Muscle layer of colon (tissue), 2 donors: Measurements from ENCODE around the gene ZFP36L1.
A peak's percentile ranks its signal among the peaks of the same experiment; 100 is the strongest.

Experiments
- H3K27ac ChIP-seq: one replicate; pipeline ENCODE4 v1.7.0; 2013; ENCODE audit warnings: low read depth, mild to moderate bottlenecking, low read length, moderate library complexity
- H3K27me3 ChIP-seq, 2 donors: one replicate each; pipeline ENCODE4 v1.7.0; 2013; ENCODE audit warnings: low read length in 2 of 2, mild to moderate bottlenecking in 2 of 2; ENCODE audit not compliant: insufficient read depth in 2 of 2, control insufficient read depth in 1 of 2
- H3K36me3 ChIP-seq: one replicate; pipeline ENCODE4 v1.7.0; 2013; ENCODE audit warnings: mild to moderate bottlenecking, low read length; ENCODE audit not compliant: insufficient read depth
- H3K4me1 ChIP-seq: one replicate; pipeline ENCODE4 v1.7.0; 2013; ENCODE audit warnings: mild to moderate bottlenecking, low read length; ENCODE audit not compliant: insufficient read depth
- H3K4me3 ChIP-seq, 2 donors: one replicate each; pipeline ENCODE4 v1.7.0; 2013; ENCODE audit warnings: low read length in 2 of 2, low read depth in 1 of 2, mild to moderate bottlenecking in 1 of 2, moderate library complexity in 1 of 2
- H3K9ac ChIP-seq: one replicate; pipeline ENCODE4 v1.7.0; 2013; ENCODE audit warnings: low read length
- H3K9me3 ChIP-seq: one replicate; pipeline ENCODE4 v1.7.0; 2013; ENCODE audit warnings: mild to moderate bottlenecking, low read length
- donor health status: abdominal sarcoma.
- donor health status: Adenocarcinoma of cecum.

ZFP36L1 gene

DNA sequence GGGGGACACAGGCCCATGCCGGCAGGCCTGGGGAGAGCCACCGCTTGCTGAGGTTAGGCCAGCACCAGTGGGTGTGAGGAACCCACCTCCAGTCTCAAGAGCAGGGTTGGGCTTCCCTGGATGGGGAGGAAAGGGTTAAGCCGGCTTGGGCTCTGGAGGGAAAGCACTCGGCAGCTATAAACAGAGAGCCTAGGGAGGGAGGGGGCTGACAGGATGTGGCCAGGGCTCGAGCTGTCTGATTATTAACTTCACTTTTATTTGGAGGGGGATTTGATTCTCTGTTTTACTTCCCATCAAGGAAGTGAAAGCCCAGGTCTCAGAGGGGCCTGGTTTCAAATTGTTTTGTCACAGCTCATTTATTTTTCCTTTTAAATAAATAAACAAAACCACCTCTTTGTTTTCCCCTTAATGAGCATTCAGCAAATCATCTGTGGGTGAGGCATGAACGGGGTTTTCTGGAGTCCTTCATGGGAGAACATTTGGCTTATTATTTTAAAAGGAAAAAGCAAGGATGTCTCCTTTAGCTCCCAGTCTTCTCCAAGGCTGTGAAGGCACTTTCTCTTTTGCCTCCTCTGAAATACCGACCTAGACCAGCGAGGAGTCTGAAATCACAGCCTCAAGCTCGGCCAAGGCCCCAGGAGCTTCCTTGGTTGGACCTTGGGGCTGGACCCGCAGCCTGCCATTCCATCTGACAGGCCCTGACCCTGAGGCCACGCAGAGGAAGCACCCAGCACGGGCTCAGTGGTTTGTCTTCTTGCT, 21.9 kb upstream of the ZFP36L1 start:
- peak overlapping the region; percentile 100 for H3K27ac ChIP-seq
- H3K9me3 ChIP-seq: no peaks in the 10 kb centered on the region
- H3K36me3 ChIP-seq: no peaks in the 10 kb centered on the region
- peak overlapping the region; percentile 39 for H3K9ac ChIP-seq
- H3K4me3 ChIP-seq: peak overlapping the region; percentile 0 to 49
- H3K4me1 ChIP-seq: peaks cover 72% of the 10 kb centered on the region
- no peaks in the 10 kb centered on the region for H3K27me3 ChIP-seq

DNA sequence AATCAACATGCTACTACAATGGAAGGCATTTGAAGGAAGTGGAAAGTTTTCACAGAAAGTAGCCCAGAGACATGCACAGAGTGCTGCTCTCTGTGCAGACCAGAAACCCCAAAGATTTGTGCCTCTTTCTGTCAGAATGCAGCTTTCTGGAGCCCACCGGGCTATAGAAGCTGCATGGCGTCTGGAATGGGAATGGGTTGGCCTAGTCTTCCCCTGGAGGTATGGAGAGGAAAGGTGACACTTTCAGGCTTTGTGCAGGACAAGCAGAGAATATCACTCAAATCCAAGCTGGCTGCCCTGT, 21.3 kb upstream of the ZFP36L1 start:
- H3K9me3 ChIP-seq: no peaks in the 10 kb centered on the region
- H3K36me3 ChIP-seq: no peaks in the 10 kb centered on the region
- peak overlapping the region; percentile 100 for H3K27ac ChIP-seq
- peaks cover 72% of the 10 kb centered on the region for H3K4me1 ChIP-seq
- H3K27me3 ChIP-seq: no peaks in the 10 kb centered on the region
- peak overlapping the region; percentile 39 for H3K9ac ChIP-seq
- H3K4me3 ChIP-seq: peak overlapping the region; percentile 0 to 49

DNA sequence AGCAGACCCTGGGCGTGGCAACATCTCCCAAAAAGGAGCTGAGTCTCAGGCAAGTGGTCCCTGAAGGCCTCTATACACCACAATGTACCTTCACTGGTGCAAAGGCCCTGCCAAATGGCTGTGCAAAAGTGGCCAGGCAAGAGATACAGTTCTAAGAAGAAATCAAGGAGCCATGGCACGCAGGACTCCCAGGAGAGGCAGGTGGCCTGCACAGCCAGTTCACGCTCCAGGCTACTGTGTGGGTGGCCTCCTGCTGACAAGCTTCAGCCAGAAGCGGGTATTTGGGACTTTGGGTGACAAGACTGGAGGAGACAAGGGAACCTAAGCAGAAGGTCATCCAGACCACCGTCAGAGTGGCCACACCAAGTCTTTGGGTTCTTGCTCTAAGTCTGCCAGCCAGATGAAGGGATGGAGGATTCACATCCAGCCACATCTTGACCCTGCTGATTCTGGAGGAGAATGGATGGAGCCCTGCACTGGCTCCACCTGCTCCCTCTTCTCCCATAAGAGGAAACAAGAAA, 20.5 kb upstream of the ZFP36L1 start:
- peaks cover 74% of the 10 kb centered on the region for H3K4me1 ChIP-seq
- H3K27me3 ChIP-seq: no peaks in the 10 kb centered on the region
- no peak overlapping the region for H3K9ac ChIP-seq
- no peaks in the 10 kb centered on the region for H3K36me3 ChIP-seq
- no peaks in the 10 kb centered on the region for H3K9me3 ChIP-seq
- H3K4me3 ChIP-seq: peak overlapping the region; percentile 0 to 49
- peak overlapping the region; percentile 100 for H3K27ac ChIP-seq

DNA sequence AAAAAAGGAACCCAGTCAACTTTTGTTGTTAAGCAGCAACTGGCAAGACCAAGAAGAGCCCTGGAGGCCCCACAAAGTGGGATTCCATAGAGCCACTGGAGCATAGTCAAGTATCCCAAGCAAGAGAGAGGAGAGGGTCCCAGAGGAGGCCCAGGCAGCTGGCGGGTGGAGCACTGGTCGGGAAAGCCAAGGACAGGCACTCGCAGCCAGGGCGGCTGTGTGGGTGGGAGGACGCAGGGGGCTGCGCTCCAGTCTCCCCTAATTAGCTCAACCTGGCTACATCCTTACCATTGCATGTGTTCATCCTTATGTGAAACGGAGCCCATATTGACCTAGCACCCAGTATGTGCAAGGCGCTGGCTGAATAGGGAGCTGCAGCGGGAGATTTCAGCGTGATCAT, 18.3 kb upstream of the ZFP36L1 start:
- no peak overlapping the region for H3K27ac ChIP-seq
- no peaks in the 10 kb centered on the region for H3K36me3 ChIP-seq
- no peak overlapping the region for H3K9ac ChIP-seq
- no peak overlapping the region for H3K4me3 ChIP-seq
- peaks cover 79% of the 10 kb centered on the region for H3K4me1 ChIP-seq
- no peaks in the 10 kb centered on the region for H3K9me3 ChIP-seq
- no peaks in the 10 kb centered on the region for H3K27me3 ChIP-seq

DNA sequence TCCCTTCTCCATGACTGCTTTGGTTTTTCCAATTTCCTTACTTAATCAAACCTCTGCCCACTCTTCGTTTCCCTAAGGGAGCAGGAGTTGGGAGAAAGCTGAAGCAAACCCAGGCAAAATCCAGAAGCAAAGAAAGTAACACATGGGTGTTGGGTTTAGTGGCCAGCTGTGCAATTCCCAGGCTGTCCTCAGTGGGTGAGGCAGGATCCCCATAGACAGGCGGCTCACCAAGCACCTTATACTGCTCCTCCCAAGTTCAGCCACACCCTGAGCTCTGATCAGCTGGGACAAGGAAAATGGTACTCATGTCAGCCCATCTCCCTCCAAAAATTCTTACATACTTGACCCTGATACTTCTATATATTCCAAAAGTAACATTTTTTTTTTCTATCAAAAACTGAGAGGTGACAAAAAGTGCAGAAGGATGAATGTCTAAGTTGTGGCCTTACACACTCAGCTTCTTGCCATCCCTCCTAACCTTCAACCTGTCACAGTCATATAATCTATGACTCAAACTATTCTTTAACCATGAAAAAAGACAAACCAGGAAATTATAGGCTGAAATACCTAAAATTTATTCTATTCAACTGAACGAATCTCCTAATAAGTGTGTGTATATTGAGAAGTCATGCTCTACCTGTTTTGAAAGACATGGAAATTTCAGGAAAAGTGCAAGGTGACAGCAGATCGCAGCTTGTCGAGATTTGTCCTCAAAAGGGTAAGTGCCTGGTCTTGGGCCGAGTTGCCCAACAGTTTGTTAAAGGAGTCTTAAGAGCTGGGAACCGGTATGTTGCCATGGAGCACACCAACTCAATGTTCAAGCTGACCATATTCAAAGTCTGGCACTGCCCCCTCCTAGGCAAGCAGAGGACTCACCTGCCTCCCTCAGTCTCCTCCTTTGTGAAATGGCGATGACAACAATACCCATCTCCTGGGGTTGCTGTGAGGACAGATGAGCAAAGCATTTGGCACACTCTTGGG, 17.6 kb upstream of the ZFP36L1 start:
- Histone ChIP-seq H3K9me3 (no peaks in the 10 kb centered on the region), H3K36me3 (no peaks in the 10 kb centered on the region), H3K4me3 (no peak overlapping the region), H3K9ac (no peak overlapping the region), H3K27me3 (no peaks in the 10 kb centered on the region), H3K27ac (peak overlapping the region; percentile 96), H3K4me1 (peaks cover 78% of the 10 kb centered on the region)

DNA sequence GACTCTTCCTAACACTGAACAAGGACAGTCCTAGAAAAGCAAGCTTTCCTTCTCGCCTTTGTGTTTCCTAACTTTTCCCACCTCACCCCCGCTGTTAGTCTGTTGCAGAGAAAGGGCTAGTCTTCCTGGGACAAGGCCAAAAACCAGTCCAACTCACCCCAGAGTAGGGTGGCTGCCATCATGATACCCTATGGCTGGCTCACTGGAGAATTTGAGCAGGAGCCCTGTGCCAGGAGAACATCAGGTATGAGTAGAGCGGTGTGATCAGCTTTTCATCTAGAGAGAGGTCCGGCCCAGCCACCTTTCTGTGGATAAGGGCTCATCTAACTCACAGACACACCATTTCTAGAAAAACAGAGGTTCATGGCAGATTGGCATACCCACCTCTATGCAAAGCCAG, 16.7 kb upstream of the ZFP36L1 start:
- Histone ChIP-seq H3K4me1 (peaks cover 78% of the 10 kb centered on the region), H3K4me3 (no peak overlapping the region), H3K27me3 (no peaks in the 10 kb centered on the region), H3K27ac (peak overlapping the region; percentile 96), H3K36me3 (no peaks in the 10 kb centered on the region), H3K9ac (no peak overlapping the region), H3K9me3 (no peaks in the 10 kb centered on the region)

DNA sequence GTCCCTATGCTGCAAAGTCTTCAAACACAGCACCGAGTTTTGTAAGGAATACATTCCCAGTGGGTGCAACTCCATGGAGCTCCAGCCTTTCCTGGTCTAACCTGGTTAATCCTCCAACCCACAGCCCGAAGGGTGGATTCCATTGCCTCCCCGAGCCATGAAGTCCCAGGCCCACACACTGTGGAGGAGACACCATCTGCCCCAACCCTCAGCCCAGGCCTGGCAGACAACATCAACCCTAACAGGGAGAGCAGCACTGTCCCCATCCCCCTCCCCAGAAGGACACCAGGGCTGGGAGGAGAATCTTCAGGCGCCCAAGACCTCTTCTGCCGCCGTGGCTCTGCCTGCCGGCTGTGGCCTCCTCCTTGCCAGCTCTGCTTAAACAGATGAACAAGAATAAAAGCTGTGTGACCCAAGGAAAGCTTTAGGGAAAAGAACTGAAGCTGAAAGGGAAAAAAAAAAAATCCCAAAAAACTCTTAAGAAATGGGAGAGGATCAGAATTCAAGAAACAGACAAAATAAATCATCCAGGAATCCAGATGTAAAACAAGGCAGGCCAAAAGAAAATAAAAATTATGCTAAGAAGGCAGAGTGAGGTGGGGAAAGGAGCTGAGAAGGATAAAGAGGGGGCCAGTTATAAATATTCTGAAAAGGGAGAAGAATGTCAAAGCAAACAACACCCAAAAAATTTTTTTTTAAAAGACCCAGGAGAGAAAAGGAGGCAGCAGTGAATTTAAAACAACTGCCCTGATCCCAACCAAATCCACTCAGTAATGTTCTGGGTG, 16.0 kb upstream of the ZFP36L1 start:
- no peak overlapping the region for H3K9ac ChIP-seq

DNA sequence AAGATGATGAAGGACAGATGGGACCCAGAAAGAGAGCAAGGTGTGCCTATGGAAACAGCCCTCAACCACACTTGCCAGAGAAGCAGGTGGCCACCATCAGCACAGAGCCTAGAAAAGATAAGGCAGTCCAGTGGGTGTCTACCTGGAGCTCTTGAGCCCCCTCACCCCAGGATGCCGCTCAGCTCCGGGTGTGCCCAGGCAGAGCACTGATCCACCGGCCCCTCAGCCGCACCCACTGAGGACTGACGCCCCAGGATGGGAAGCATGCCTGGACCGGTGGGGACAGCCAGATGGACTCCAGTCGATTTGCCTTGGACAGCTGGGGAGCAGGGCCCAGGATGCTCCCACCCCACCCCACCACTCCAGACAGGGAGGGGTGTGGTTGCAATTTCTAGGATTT, 15.1 kb upstream of the ZFP36L1 start:
- H3K4me3 ChIP-seq: no peak overlapping the region
- H3K27me3 ChIP-seq: no peaks in the 10 kb centered on the region
- peaks cover 64% of the 10 kb centered on the region for H3K4me1 ChIP-seq
- H3K9ac ChIP-seq: no peak overlapping the region
- H3K9me3 ChIP-seq: no peaks in the 10 kb centered on the region
- H3K36me3 ChIP-seq: no peaks in the 10 kb centered on the region
- peak overlapping the region; percentile 96 for H3K27ac ChIP-seq

More for the DNA sequence above, 16.0 kb upstream of the ZFP36L1 start:
- Histone ChIP-seq H3K27me3 (no peaks in the 10 kb centered on the region), H3K27ac (peak overlapping the region; percentile 96), H3K36me3 (no peaks in the 10 kb centered on the region), H3K4me1 (peaks cover 73% of the 10 kb centered on the region), H3K9me3 (no peaks in the 10 kb centered on the region), H3K4me3 (no peak overlapping the region)

DNA sequence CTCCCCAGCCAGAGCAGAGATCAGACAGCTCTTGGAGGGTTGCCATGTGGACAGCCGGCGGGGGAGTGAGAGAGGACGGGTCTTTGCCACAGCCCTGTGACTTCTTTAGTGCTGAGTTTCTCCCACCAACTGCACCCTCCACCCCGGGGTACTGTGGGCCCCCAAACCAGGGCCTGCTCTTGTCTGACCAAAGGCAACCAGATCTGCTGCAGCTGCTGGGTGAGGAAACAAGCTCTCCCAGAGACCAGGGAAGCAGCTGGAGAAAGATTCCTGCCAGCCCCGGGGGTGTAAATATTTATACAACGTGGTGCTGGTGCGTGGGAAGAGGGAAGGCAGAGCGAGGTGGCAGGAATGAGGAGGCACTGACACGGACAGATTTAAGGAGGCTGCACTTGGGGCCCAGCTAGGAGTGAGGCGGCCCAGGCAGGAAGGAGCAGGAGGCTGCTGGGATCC, 14.3 kb upstream of the ZFP36L1 start:
- peaks cover 63% of the 10 kb centered on the region for H3K4me1 ChIP-seq
- peak overlapping the region; percentile 96 for H3K27ac ChIP-seq
- no peaks in the 10 kb centered on the region for H3K36me3 ChIP-seq
- H3K9me3 ChIP-seq: no peaks in the 10 kb centered on the region
- peak overlapping the region; percentile 13 for H3K9ac ChIP-seq
- H3K27me3 ChIP-seq: no peaks in the 10 kb centered on the region
- no peak overlapping the region for H3K4me3 ChIP-seq

DNA sequence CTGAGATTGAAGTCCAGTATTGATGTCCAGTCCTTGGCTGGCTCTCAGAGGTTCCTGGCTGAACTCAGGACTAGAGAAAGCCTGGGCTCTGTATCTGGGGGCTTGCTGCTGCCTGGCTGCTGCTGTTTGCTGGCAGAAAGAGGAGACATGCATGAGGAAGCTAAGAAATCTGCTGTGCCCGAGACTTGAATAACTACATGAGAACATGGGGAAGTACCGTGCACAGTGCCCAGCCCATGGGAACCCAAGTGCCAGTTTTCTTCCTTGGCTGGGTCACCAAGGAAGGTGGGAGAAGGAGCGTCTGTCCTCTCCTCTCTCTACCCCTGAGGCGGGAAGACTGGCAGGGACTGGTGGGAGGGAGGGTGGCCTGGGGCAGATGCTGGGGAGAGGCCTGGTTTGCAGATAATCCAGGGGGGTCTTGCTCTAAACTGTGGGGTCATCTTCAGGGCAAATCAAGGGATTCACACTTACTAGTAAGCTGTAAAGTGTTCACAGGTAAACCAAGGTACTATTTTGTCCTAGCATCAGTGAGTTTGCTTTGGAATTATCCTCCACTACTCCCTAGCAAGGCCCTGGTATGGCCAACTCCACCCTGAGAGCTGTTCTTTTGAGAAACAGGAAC, 13.8 kb upstream of the ZFP36L1 start:
- Histone ChIP-seq H3K9ac (peak overlapping the region; percentile 13), H3K36me3 (no peaks in the 10 kb centered on the region), H3K9me3 (no peaks in the 10 kb centered on the region), H3K27me3 (no peaks in the 10 kb centered on the region), H3K4me3 (no peak overlapping the region), H3K27ac (peak overlapping the region; percentile 96), H3K4me1 (peaks cover 63% of the 10 kb centered on the region)
